ENCODE measurements around the gene UPF2.

Gene UPF2

DNA sequence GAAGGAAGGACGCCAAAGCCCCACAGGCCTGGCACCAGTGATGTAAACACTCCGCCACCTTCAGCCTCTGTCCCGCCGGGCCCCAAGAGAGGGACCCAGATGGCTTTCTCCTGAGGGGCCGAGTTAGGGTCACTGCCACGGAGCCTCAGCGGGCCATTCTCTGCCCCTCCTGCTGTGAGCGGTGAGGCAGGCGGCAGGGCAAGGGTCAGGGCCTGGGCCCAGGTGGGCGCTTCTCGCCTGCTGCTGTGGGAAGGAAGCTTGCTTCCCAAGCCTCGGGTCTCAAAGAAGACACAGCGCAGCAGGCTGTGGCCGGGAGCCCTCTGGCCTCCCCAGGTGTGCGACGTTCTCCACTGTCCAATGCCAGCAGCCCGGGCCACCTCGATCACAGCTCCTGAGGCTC, 134.7 kb downstream of the UPF2 start:
- ATAC-seq: no peak
- no peak for TF ChIP-seq TSHZ2 (CRISPR knock-in tag; IDR thresholded peaks at IDR 0.05)
- TF ChIP-seq, protein P1, sequence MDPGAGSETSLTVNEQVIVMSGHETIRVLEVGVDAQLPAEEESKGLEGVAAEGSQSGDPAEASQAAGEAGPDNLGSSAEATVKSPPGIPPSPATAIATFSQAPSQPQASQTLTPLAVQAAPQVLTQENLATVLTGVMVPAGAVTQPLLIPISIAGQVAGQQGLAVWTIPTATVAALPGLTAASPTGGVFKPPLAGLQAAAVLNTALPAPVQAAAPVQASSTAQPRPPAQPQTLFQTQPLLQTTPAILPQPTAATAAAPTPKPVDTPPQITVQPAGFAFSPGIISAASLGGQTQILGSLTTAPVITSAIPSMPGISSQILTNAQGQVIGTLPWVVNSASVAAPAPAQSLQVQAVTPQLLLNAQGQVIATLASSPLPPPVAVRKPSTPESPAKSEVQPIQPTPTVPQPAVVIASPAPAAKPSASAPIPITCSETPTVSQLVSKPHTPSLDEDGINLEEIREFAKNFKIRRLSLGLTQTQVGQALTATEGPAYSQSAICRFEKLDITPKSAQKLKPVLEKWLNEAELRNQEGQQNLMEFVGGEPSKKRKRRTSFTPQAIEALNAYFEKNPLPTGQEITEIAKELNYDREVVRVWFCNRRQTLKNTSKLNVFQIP (CRISPR knock-in tag; IDR thresholded peaks at IDR 0.05; ENCODE audit: borderline replicate concordance, low read depth): no peak
- no peak for TF ChIP-seq BACH2 (CRISPR knock-in tag; IDR thresholded peaks at IDR 0.05; ENCODE audit: borderline replicate concordance)
- no peak for TF ChIP-seq ZFP30 (CRISPR knock-in tag; IDR thresholded peaks at IDR 0.05)
- TF ChIP-seq ZNF70 (CRISPR knock-in tag; IDR thresholded peaks at IDR 0.05): no peak
- no peak for TF ChIP-seq CSRNP3 (CRISPR knock-in tag; IDR thresholded peaks at IDR 0.05)
- no peak for TF ChIP-seq ARNTL (CRISPR knock-in tag; IDR thresholded peaks at IDR 0.05; ENCODE audit: borderline replicate concordance, low read depth)
- no peak for TF ChIP-seq TOX (CRISPR knock-in tag; IDR thresholded peaks at IDR 0.05; ENCODE audit: borderline replicate concordance)
- no peak for TF ChIP-seq ESRRG (CRISPR knock-in tag; IDR thresholded peaks at IDR 0.05)

- TF ChIP-seq TSHZ2 (CRISPR knock-in tag; IDR thresholded peaks at IDR 0.05) (no peak), ZNF8 (CRISPR knock-in tag; IDR thresholded peaks at IDR 0.05) (no peak), ISL1 (CRISPR knock-in tag; IDR thresholded peaks at IDR 0.05) (no peak), OSR1 (CRISPR knock-in tag; IDR thresholded peaks at IDR 0.05) (no peak), TOX (CRISPR knock-in tag; IDR thresholded peaks at IDR 0.05; ENCODE audit: borderline replicate concordance) (no peak), ESRRG (CRISPR knock-in tag; IDR thresholded peaks at IDR 0.05) (no peak), ZC3H10 (CRISPR knock-in tag; IDR thresholded peaks at IDR 0.05) (no peak), SNAI2 (CRISPR knock-in tag; IDR thresholded peaks at IDR 0.05) (no peak), CSDC2 (CRISPR knock-in tag; IDR thresholded peaks at IDR 0.05) (no peak), BACH2 (CRISPR knock-in tag; IDR thresholded peaks at IDR 0.05; ENCODE audit: borderline replicate concordance) (no peak), CSRNP3 (CRISPR knock-in tag; IDR thresholded peaks at IDR 0.05) (no peak), ARNTL (CRISPR knock-in tag; IDR thresholded peaks at IDR 0.05; ENCODE audit: borderline replicate concordance, low read depth) (no peak), RARB (CRISPR knock-in tag; IDR thresholded peaks at IDR 0.05) (no peak), TCF4 (CRISPR knock-in tag; IDR thresholded peaks at IDR 0.05; ENCODE audit: borderline replicate concordance) (no peak), ZNF565 (CRISPR knock-in tag; conservative IDR thresholded peaks at IDR 0.05; ENCODE audit: low read depth) (no peak), GLIS3 (CRISPR knock-in tag; IDR thresholded peaks at IDR 0.05) (no peak)
- TF ChIP-seq, protein P2, sequence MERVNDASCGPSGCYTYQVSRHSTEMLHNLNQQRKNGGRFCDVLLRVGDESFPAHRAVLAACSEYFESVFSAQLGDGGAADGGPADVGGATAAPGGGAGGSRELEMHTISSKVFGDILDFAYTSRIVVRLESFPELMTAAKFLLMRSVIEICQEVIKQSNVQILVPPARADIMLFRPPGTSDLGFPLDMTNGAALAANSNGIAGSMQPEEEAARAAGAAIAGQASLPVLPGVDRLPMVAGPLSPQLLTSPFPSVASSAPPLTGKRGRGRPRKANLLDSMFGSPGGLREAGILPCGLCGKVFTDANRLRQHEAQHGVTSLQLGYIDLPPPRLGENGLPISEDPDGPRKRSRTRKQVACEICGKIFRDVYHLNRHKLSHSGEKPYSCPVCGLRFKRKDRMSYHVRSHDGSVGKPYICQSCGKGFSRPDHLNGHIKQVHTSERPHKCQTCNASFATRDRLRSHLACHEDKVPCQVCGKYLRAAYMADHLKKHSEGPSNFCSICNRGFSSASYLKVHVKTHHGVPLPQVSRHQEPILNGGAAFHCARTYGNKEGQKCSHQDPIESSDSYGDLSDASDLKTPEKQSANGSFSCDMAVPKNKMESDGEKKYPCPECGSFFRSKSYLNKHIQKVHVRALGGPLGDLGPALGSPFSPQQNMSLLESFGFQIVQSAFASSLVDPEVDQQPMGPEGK (CRISPR knock-in tag; IDR thresholded peaks at IDR 0.05; ENCODE audit: borderline replicate concordance): no peak
- TF ChIP-seq, protein P1 (CRISPR knock-in tag; IDR thresholded peaks at IDR 0.05; ENCODE audit: borderline replicate concordance, low read depth): no peak
- TF ChIP-seq, protein P3, sequence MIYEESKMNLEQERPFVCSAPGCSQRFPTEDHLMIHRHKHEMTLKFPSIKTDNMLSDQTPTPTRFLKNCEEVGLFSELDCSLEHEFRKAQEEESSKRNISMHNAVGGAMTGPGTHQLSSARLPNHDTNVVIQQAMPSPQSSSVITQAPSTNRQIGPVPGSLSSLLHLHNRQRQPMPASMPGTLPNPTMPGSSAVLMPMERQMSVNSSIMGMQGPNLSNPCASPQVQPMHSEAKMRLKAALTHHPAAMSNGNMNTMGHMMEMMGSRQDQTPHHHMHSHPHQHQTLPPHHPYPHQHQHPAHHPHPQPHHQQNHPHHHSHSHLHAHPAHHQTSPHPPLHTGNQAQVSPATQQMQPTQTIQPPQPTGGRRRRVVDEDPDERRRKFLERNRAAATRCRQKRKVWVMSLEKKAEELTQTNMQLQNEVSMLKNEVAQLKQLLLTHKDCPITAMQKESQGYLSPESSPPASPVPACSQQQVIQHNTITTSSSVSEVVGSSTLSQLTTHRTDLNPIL (CRISPR knock-in tag; IDR thresholded peaks at IDR 0.05; ENCODE audit: low read depth): no peak
- ATAC-seq: no peak
Measured at GRCh38 chr10:11906714-11907113, 135.9 kb downstream of the UPF2 start.
